Neuronal stem cell (in vitro differentiated cells): ENCODE data around the gene MSH5.

Source experiments
- DNase-seq: peaks from one replicate; pipeline ENCODE4 v3.0.0-alpha.2; 2013; ENCODE audit warnings: low spot score
- H2AFZ ChIP-seq: one replicate; pipeline ENCODE4 v1.6.1; 2013; ENCODE audit warnings: mild to moderate bottlenecking, low read length, inconsistent platforms
- H2AK5ac ChIP-seq: 2 replicates; pipeline ENCODE4 v1.6.1; 2013; ENCODE audit warnings: low read depth, mild to moderate bottlenecking, inconsistent platforms, low read length, moderate library complexity, mixed read lengths
- H2BK120ac ChIP-seq: 2 replicates; pipeline ENCODE4 v1.6.1; 2013; ENCODE audit warnings: low read depth, mild to moderate bottlenecking, inconsistent platforms, low read length, moderate library complexity, mixed read lengths
- H2BK12ac ChIP-seq: one replicate; pipeline ENCODE4 v1.6.1; 2013; ENCODE audit warnings: low read length, inconsistent platforms
- H2BK15ac ChIP-seq: 2 replicates; pipeline ENCODE4 v1.6.1; 2013; ENCODE audit warnings: mild to moderate bottlenecking, low read length, inconsistent platforms, mixed read lengths
- H2BK5ac ChIP-seq: one replicate; pipeline ENCODE4 v1.6.1; 2013; ENCODE audit warnings: inconsistent platforms, mild to moderate bottlenecking, low read length, moderate library complexity
- H3K14ac ChIP-seq: one replicate; pipeline ENCODE4 v1.6.1; 2013; ENCODE audit warnings: low read length, inconsistent platforms
- H3K18ac ChIP-seq: 2 replicates; pipeline ENCODE4 v1.6.1; 2013; ENCODE audit warnings: low read length, inconsistent platforms
- H3K23ac ChIP-seq: 2 replicates; pipeline ENCODE4 v1.6.1; 2013; ENCODE audit warnings: low read depth, mild to moderate bottlenecking, mixed read lengths, low read length, inconsistent platforms; ENCODE audit not compliant: poor library complexity
- H3K27ac ChIP-seq: replicated peaks from 3 replicates; pipeline ENCODE4 v1.5.1; 2013; ENCODE audit warnings: low read length, inconsistent platforms
- H3K27me3 ChIP-seq, 3 experiments: 2 replicates each; pipeline ENCODE4 v1.6.1; 2013; ENCODE audit warnings: low read length in 3 of 3, mild to moderate bottlenecking in 2 of 3, inconsistent platforms in 1 of 3, low read depth in 1 of 3, mixed read lengths in 1 of 3, moderate library complexity in 1 of 3; ENCODE audit not compliant: control insufficient read depth in 3 of 3, insufficient read depth in 3 of 3
- H3K36me3 ChIP-seq, 2 donors: replicated peaks in 1 of 2; 2 replicates each; pipeline ENCODE4 v1.6.1; 2013; ENCODE audit warnings: low read length in 2 of 2; ENCODE audit not compliant: control insufficient read depth in 2 of 2, insufficient read depth in 2 of 2
- H3K4ac ChIP-seq: 2 replicates; pipeline ENCODE4 v1.6.1; 2013; ENCODE audit warnings: inconsistent platforms, mild to moderate bottlenecking, low read length, moderate library complexity
- H3K4me1 ChIP-seq, 2 donors: 1 replicate in 1 of 2; 2 replicates in 1 of 2; pipeline ENCODE4 v1.6.1; 2013; ENCODE audit warnings: low read length in 2 of 2, low read depth in 1 of 2; ENCODE audit not compliant: control insufficient read depth in 2 of 2, insufficient read depth in 1 of 2
- H3K4me2 ChIP-seq: one replicate; pipeline ENCODE4 v1.6.1; 2013; ENCODE audit warnings: mild to moderate bottlenecking, low read length, inconsistent platforms; ENCODE audit not compliant: insufficient read depth, poor library complexity, severe bottlenecking
- H3K4me3 ChIP-seq, 2 donors: 2 replicates each; pipeline ENCODE4 v1.5.1; 2013; ENCODE audit warnings: low read length in 2 of 2, mild to moderate bottlenecking in 2 of 2, inconsistent platforms in 1 of 2, moderate library complexity in 1 of 2
- H3K79me1 ChIP-seq: one replicate; pipeline ENCODE4 v1.6.1; 2013; ENCODE audit warnings: low read depth, mild to moderate bottlenecking, inconsistent platforms, low read length, moderate library complexity
- H3K9ac ChIP-seq: one replicate; pipeline ENCODE4 v1.6.1; 2013; ENCODE audit warnings: mild to moderate bottlenecking, low read depth, low read length, inconsistent platforms; ENCODE audit not compliant: poor library complexity
- H3K9me3 ChIP-seq, 2 donors: replicated peaks in 1 of 2; 2 replicates each; pipeline versions ENCODE3 to v1.6.1; 2013; ENCODE audit warnings: low read length in 2 of 2, mild to moderate bottlenecking in 2 of 2, inconsistent platforms in 1 of 2, low read depth in 1 of 2, mixed read lengths in 1 of 2, moderate library complexity in 1 of 2; ENCODE audit not compliant: control insufficient read depth in 2 of 2, insufficient read depth in 1 of 2
- H4K8ac ChIP-seq: one replicate; pipeline ENCODE4 v1.6.1; 2013; ENCODE audit warnings: low read depth, mild to moderate bottlenecking, inconsistent platforms, low read length, moderate library complexity
- H4K91ac ChIP-seq: one replicate; pipeline ENCODE4 v1.6.1; 2013; ENCODE audit warnings: low read length, low read depth, mild to moderate bottlenecking, inconsistent platforms; ENCODE audit not compliant: poor library complexity
- WGBS, 2 donors: extraction: QIAGEN DNeasy Blood & Tissue Kit; methylation state at CpG; one replicate each; pipeline ENCODE4 v1.1.7; 2013; ENCODE audit warnings: missing lambda C conversion rate in 2 of 2, mixed read lengths in 1 of 2; ENCODE audit not compliant: insufficient read length in 2 of 2, insufficient replicate concordance in 1 of 2; ENCODE audit errors: extremely low coverage in 2 of 2; 5-methylcytosine and 5-hydroxymethylcytosine counted together

MSH5 gene

GRCh38 chr6:31736768-31737314, 3.0 kb upstream of the MSH5 start:
- Histone ChIP-seq H3K9ac (no peak overlapping the region), H3K27me3 (no peaks in the 10 kb centered on the region), H3K4ac (peak overlapping the region; percentile 5), H2BK5ac (peak overlapping the region; percentile 85), H2BK120ac (peak overlapping the region; percentile 98), H3K14ac (peak overlapping the region; percentile 39), H3K36me3 (peaks cover 21 to 42% of the 10 kb centered on the region in 2 donors), H2BK12ac (peak overlapping the region; percentile 91), H3K23ac (no peak overlapping the region), H2BK15ac (peak overlapping the region; percentile 76), H3K79me1 (peaks cover 10% of the 10 kb centered on the region), H3K27ac (peak overlapping the region; percentile 88), H3K4me3 (peak overlapping the region; percentile 67 to 90), H3K9me3 (no peaks in the 10 kb centered on the region), H4K91ac (peak overlapping the region; percentile 97), H2AFZ (peak overlapping the region; percentile 78), H3K4me1 (peaks cover 30 to 36% of the 10 kb centered on the region in 2 donors), H2AK5ac (peak overlapping the region; percentile 90), H3K4me2 (peak overlapping the region; percentile 42), H4K8ac (no peak overlapping the region), H3K18ac (peak overlapping the region; percentile 95)
- peak; percentile 18 for DNase-seq
- no CpG with 5 or more reads among the region's 10 CpGs for WGBS, 2 donors

GRCh38 chr6:31737315-31737990, 2.4 kb upstream of the MSH5 start:
- H3K4me2 ChIP-seq, result peak overlapping the region; percentile 12
- no peak overlapping the region for H2AFZ ChIP-seq
- no peaks in the 10 kb centered on the region for H3K27me3 ChIP-seq
- H4K91ac ChIP-seq, result no peak overlapping the region
- H4K8ac ChIP-seq, result no peak overlapping the region
- H3K79me1 ChIP-seq, result peaks cover 10% of the 10 kb centered on the region
- H3K14ac ChIP-seq, result no peak overlapping the region
- peaks cover 20 to 42% of the 10 kb centered on the region in 2 donors for H3K36me3 ChIP-seq
- peak overlapping the region; percentile 85 for H2BK5ac ChIP-seq
- H2BK120ac ChIP-seq, result peak overlapping the region; percentile 12
- H2BK15ac ChIP-seq, result no peak overlapping the region
- DNase-seq, result peak; percentile 65
- H3K4me1 ChIP-seq, result peaks cover 30 to 36% of the 10 kb centered on the region in 2 donors
- H3K4ac ChIP-seq, result no peak overlapping the region
- no CpG with 5 or more reads among the region's 7 CpGs for WGBS, 2 donors
- H2AK5ac ChIP-seq, result no peak overlapping the region
- no peaks in the 10 kb centered on the region for H3K9me3 ChIP-seq
- no peak overlapping the region for H2BK12ac ChIP-seq
- peak overlapping the region in 1 of 2 donors; percentile 67 for H3K4me3 ChIP-seq
- H3K18ac ChIP-seq, result no peak overlapping the region
- no peak overlapping the region for H3K23ac ChIP-seq
- no peak overlapping the region for H3K9ac ChIP-seq
- peak overlapping the region; percentile 88 for H3K27ac ChIP-seq

- Histone ChIP-seq H3K4me1 (peaks cover 30 to 36% of the 10 kb centered on the region in 2 donors), H3K4me3 (peak overlapping the region in 1 of 2 donors; percentile 67), H3K18ac (peak overlapping the region; percentile 67), H4K8ac (peak overlapping the region; percentile 58), H3K27me3 (no peaks in the 10 kb centered on the region), H2AFZ (no peak overlapping the region), H4K91ac (no peak overlapping the region), H3K27ac (peak overlapping the region; percentile 88), H3K4me2 (peak overlapping the region; percentile 12), H2AK5ac (peak overlapping the region; percentile 76), H2BK15ac (peak overlapping the region; percentile 70), H2BK5ac (peak overlapping the region; percentile 69), H3K9ac (no peak overlapping the region), H2BK12ac (no peak overlapping the region), H3K4ac (peak overlapping the region; percentile 43), H3K14ac (no peak overlapping the region), H3K79me1 (peaks cover 10% of the 10 kb centered on the region), H2BK120ac (peak overlapping the region; percentile 63), H3K9me3 (no peaks in the 10 kb centered on the region), H3K36me3 (peaks cover 17 to 44% of the 10 kb centered on the region in 2 donors), H3K23ac (no peak overlapping the region)
- WGBS, 2 donors, result no CpG with 5 or more reads among the region's 6 CpGs
- DNase-seq, result peak; percentile 27
These were observed 1.5 kb upstream of the MSH5 start for GRCh38 chr6:31737991-31738979.
